GM18858 (cell line): ENCODE results near the gene SNX15.
A peak's percentile ranks its signal among the peaks of the same experiment; 100 is the strongest.
"Not testable (repeated sequence)": the region's sequence is repeated elsewhere in the genome, so short reads cannot be mapped to it uniquely, and the experiment has no call there.

Experiments
- ATAC-seq: cut with Tn5 transposase; IDR thresholded peaks from one replicate; pipeline ENCODE4 v1.9.1; 2021; ENCODE audit not compliant: unreplicated experiment

The SNX15 gene, protein sequence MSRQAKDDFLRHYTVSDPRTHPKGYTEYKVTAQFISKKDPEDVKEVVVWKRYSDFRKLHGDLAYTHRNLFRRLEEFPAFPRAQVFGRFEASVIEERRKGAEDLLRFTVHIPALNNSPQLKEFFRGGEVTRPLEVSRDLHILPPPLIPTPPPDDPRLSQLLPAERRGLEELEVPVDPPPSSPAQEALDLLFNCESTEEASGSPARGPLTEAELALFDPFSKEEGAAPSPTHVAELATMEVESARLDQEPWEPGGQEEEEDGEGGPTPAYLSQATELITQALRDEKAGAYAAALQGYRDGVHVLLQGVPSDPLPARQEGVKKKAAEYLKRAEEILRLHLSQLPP

DNA sequence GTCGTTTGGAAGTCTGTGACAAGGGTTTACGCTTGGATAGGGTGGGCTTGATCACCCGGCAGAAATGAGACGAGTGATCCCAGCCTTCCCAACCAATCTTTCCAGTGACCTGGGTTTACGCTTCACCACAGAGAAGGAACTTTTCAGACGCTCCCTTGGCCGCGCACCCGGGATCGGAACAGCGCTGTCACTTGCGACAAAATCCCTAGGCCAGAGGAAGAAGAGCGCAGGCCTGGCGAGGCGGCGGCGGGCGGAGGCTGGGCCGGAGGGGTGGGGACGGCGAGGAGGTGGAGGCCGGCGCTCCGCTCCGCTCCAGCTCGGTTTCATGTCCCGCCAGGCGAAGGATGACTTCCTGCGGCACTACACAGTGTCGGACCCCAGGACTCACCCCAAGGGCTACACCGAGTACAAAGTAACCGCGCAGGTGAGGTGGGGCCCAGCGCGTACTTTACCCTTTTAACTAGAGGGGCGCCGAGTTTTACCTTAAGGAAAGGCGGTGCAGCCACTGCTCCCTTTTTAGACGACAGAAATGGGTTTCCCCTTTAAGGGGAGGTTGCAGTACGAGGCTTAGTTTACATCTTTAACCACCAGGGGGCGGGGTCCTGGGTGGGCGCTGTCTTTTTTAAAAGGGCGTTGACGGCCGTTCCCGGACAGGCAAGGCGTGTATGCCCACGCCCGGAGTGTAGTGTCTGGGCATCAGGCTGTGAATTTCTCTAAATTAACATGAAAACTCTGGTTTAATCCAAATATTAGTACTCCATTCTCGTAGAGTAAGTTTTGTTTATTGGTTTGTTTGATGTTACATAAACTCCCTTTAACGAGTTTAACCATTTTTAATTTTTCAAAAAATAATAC, at the start of gene SNX15:
Gene SNX15, plus strand, starts transcription at position 227 of the 855 bp plus-strand sequence. Its CDS starts 99 bp downstream, at position 326.
- ATAC-seq = peak; percentile 77

DNA sequence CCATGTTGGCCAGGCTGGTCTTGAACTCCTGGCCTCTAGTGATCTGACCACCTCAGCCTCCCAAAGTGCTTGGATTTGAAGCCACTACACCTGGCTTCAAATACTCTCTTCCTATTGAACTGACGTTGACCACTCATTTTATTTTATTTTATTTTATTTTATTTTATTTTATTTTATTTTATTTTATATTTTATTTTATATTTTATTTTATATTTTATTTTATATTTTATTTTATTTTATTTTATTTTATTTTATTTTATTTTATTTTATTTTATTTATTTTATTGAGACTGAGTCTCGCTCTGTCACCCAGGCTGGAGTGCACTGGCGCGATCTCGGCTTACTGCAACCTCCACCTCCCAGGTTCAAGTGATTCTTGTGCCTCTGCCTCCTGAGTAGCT, 43.9 kb upstream of the SNX15 start:
- not testable (repeated sequence) for ATAC-seq

DNA sequence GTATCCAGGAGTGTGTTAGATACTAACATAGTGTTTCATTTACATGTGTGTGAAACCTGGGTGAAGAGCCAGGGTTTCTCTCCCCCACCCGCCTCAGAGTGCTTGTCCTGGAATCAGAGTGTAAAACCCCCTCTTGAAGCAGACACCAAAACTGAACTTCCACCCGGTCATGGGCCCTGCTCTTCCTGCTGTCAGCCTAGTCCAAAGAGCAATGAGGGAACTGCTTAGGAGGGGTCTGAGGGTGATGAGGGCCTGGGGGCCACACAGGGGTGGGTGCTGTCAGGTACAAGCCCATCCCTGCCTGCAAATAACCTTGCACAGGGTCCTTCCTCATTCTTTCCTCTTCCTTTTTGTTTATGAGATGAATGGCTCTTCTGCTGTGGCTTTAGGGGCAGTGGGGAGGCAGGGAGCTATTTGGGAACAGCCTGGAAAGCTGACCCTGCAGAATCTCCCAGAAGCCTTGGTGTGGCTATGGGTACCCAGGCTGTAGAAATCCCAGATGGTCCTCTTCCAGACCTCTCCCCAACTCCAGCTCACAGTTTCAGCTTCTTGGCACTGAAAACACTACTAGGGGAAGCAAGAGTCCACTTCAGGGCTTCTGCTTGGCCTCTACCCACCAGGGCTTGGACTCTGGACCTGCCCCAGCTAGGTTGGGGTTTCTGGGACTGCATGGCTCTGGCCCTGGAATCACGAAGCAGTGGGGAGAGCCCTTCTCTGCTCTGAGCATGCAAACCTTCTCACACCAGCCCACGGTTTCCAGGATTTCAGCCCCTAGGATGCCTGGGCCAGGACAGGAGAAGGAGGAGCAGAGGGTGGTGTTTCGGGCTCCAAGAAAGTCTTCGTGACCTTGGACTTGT, 39.0 kb upstream of the SNX15 start:
- ATAC-seq = no peak

DNA sequence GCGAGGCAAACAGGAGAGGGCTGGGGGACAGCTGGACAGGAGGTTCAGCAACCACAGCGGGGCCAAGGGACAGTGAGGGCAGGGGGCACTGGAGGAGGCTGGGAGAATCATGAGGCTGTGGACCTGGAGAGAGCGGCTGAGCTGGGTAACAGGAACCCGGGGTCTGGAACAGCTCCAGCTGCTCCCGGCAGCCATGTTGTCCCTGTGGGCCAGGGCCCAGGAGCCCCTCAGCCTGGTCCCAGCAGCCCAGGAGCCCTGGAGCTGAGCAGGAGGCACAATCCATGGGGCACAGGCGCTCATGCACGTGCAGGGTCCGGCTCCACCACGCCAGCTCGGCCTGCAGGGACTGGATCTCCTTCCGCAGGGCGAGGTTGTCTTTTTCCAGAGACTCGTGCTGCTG, 37.8 kb upstream of the SNX15 start:
- no peak for ATAC-seq

DNA sequence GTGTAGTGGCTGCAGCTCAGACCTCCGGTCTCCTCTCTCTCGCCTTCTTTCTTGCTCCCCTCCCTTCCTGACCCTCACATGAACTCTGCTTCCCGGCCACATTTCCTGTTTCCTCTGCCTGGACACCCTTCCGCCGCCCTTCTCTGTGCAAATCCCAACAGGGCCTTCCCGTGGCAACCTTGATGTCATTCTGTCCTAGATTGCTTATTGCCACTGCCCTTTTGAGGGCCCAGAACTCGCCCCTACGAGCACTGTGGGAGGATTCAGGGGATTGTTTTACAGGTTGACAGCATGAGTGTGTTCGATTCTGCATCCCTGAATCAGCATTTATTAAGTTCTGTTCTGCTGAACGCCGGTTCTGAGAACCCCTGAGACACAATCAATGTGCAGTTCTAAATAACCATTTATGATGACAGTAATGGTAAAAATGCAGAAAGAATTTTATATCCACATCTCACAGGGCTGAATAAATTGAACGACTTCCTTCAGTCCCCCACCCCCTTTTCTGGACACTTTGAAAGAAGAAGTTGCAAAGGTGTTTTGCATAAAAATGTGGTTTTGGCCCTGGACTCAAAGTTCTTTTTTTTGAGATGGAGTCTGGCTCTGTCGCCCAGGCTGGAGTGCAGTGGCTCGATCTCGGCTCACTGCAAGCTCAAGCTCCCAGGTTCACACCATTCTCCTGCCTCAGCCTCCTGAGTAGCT, 36.9 kb upstream of the SNX15 start:
- no peak for ATAC-seq

DNA sequence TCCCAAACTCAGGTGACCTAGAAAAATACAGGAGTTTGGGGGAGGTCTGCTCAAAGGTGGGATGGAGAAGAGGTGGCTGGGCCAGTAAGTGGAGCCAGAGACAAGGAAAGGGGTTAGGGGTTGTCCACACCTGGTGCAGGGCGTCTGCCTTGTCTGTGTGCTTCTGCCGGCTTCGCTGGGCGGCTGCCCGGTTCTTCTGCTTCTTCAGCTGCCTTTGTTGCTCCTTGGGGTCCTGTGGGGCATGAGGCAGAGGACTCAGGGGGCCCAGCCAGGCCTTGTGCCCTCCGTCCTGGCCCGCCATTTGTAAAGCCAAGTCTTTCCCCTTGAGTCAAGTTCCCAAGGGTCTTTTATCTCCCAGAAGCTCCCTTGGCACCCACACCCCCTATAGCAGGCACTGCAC, 32.9 kb upstream of the SNX15 start:
- no peak for ATAC-seq

DNA sequence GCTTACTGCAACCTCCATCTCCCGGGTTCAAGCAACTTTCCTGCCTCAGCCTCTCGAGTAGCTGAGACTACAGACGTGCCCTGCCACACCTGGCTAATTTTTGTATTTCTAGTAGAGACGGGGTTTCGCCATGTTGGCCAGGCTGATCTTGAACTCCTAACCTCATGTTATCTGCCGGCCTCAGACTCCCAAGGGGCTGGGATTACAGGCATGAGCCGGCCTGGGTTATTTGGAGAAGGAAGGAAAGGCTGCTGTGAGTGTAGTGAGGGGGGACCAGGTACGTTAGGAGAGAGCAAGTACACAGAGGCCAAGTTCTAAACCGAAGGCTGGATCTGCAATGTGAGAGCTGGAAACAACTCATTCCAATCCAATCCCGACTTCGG, 30.9 kb upstream of the SNX15 start:
- ATAC-seq = no peak

DNA sequence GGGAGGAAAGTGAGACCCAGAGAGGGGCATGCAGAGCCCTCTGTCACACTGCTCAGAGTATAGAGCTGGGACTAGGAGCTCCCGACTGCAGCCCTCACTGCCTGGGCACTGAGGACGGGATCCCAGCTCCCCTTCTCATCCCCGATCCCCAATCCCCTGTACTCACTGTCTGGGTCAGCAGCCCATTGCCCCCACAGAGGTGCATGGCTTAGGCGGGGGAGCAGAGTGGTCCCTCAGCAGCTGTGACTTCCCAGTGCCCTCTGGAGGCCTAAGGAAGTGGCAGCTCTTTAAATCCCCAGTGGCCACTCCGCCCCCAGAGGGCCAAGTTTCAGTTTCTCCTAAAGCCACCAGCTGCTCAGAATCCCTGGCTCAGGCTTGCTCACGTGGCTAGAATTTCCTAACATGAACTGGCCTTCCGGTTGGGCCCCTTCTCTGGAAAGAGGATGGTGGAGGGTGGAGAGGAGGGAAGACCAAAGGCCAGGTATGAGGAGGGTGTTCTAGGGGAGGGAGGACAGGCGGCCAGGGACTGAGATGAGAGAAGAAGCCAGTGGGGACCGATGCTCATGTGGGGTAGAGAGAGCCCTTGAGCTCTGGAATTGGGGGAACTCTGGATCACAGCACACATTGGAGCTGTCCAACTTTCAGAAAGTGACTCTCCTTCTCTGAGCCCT, 30.4 kb upstream of the SNX15 start, which contains the start of gene BATF2:
Gene BATF2, minus strand, starts transcription at position 262 of the 671 bp plus-strand sequence. Its CDS starts 57 bp downstream, at position 205.
- ATAC-seq = no peak

DNA sequence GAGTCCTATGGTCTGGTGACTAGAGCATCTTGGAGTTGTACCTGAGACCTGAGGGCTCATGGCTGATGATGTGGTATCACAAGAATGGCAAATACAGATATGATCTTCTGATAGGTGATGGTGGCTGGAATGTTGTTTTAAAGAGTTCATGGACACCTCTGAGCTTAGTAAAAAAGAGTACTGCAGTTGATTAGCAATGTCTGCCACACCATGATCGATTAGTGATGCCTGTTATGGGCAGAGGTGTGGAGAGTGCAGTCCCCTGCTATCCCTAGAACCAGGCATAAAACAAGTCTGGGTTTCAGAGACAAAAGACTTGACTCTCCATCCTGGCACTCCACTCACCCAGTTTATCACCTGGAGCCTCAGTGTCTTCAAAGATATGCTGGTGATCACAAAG, 29.1 kb upstream of the SNX15 start:
- ATAC-seq = no peak

DNA sequence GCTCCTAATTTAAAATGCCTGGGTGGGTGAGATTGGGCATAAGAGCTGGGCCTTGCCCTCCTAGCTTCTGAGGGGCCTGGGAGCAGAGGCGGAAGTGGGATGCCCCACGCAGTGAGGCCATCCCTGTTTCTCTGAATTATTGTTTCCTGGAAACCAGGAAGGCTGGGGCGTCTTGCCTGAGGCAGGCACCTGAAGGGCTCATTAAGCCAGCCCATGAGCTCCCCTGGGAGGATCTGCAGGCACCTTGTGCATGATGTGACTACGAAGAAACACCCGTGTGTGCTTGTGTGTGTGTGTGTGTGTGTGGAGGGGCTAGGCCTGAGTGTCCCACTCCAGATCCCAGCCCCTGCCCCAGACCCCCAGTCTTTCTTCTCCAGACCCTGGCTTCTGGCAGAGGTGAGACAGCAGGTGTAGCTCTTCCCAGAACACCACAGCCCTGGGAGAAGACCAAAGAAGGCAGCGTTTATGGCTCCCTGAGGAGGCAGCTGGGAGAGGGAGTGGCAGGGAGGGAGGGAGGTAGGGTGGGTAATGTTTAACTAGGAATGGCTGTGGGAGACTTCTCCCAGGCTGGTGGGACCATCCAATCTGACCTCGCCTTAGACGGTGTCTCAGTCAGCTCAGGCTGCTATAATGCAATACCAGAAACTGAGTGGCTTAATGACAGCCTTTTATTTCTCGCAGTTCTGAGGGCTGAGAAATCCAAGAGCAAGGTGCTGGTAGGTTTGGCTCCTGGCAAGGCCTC, 28.4 kb upstream of the SNX15 start:
- no peak for ATAC-seq

DNA sequence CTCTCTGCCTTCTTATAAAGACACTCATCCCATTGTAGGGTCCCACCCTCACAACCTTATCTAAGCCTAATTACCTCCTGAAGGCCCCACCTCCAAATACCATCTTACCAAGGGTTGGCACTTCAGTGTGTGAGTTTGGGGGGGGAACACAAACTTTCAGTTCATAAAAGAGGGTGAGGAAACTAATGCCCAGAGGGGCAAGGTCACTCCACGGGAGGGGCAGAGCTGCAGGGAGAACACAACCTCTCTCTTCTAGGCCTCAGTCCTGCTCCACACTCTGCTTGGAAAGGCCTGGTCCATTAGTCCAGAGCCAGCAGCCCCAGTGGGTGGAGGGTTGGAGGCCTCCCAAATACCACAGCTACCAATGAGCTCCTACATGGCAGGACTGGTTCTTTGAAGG, 27.8 kb upstream of the SNX15 start:
- no peak for ATAC-seq

DNA sequence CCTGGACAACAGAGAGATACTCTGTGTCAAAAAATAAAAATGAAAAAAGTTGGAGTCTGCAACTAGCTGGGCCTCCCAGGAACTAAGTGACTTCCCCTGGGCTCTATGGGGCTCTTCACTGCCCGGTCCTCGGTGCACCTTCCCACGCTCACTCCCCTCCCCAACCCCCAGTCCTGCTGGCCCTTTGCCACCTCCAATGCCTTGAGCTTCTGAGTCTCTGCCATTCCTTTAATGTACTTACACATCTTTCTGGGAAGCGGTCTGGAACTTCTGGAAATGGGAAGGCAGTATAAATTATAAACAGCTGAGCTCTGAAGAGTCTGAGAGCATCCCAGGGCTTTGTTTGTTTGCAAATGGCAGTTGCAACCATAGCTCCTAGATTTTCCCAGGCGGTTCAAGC, 24.5 kb upstream of the SNX15 start:
- ATAC-seq = no peak

DNA sequence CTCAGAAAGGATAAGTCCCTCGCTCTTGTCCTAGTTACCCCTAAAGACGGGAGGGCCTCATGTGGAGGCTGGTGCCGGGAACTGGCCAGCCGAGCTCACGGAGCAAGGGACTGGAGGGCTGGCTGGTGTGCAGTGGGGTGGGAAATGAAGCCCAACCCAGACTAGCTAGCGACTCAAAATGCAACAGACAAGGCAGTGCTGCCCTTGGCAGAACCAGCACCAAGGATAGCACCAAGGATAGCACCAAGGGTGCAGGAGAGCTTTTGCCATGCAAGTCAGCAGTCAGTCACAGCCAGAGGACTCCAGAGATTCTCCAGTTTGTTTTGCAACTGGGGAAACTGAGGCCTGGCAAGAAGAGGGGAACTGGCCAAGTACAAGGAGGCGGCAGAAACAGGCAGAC, 24.0 kb upstream of the SNX15 start:
- no peak for ATAC-seq

DNA sequence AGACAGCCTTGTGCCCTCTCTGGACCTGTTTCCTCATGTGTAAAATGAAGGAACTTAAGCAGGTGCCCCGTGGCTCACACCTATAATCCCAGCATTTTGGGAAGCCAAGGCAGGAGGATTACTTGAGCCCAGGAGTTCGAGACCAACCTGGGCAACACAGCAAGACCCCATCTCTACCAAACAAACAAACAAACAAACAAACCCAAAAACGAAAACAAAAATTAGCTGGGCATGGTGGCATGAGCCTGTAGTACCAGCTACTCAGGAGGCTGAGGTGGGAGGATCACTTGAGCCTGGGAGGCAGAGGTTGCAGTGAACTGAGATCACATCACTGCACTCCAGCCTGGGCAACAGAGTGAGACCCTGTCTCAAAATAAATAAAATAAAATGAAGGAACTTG, 23.3 kb upstream of the SNX15 start:
- not testable (repeated sequence) for ATAC-seq

DNA sequence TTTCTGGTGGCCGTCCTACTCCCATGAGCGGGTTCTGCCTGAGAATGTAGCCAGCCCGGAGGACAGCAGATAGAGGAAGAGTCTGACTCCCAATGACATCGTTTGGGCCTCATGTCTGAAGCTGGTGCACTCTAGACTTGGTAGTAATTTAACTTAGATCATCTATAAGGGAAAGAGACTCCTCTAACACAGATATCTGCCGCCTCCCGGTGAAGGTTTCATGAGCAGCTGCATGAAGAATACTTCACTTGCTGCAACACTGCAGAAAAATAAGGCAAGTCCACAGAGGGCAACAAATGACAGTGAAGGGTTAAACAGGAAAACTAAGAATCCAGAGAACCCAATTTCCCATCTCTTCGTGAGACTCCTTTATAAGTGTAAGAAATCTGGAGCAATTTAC, 19.2 kb upstream of the SNX15 start:
- ATAC-seq = no peak

DNA sequence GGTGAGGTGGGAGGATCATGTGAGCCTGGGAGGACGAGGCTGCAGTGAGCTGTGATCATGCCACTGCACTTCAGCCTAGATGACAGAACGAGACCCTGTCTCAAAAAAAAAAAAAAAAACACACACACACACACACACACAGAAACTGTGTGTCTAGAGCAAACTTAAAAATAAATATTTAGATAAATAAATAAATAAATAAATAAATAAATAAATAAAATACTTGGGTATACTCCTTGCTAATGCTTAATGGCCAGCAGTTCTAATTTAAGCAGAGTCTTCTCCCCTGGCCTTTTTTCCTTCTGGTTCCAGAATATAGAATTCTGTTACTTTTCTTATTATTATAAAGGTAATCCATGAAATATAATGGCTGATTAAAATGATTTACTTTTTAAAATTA, 18.4 kb upstream of the SNX15 start:
- ATAC-seq = no peak

DNA sequence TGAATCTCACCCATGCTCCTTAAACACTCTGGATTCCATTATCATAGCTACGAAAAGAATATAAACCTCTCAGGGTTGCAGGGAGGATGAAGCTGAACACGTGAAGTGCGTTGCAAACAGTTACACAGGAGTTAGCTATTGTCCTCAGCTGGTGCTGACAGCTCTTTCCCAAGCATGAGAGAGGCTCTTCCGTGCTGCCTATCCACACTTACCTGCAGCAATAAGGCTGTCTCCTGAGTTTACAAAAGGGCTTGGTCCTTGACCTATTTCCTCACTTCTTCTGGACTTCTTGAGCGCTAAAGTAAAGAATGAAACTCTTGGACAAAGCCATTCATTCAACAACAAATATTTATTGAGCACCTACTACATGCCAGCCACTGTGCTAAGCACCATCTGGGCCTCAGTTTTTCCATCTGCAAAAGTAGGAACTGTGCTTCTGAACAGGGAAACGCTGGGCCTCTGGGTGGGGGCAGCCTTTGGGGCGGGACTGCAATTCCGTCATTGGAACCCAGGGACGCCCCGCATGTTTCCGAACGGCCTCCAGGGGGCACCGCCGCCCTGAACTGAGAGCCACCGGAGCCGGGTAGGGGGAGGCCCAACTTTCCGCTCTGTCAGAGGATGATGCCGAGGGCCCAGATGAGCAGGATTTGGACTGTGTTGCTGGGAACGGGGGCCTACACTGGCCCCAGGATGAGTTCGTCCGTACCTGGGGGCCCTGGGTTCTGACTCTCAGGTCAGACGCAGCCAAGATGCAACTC, 13.9 kb upstream of the SNX15 start:
- peak; percentile 60 for ATAC-seq

DNA sequence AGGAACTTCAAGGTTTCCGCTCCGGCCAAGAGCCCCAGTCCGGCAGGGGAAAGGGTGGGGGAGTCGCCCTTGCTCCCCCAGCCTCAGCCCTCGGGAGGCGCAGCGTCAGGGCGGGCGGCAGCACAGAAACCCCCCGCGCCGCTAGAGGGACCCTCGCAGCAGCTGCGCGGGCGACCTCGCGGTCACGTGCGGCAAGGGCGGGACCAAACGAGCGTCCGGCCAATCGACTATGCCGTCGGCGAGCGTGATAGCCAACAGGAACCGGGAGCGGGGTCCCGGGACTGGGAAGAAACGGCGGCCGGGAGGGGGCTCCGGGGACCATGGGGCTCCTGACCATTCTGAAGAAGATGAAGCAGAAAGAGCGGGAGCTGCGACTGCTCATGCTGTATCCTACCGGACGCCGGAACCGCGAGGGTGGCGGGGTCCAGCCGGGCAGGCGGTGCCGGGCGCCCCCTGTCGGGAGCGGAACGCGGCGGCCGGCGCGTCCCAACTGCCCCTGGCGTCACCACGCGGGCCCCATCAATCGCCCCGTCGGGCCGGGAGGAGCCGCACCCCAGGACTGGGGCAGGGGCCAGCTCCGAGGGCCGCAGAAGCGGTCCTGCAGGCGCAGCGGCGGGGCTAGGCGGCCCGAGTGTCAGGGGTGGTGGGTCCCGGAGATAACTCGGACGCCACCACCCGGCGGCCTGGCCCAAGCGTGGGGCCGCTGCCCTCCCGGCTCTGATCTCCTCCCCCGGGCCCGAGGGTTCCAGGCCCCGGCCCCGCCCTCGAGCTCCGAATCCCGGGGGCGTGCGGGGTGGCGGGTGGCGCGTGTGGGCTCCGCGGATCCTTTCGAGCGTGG, 13.1 kb upstream of the SNX15 start, which contains the start of gene ARL2:
Gene ARL2, plus strand, starts transcription at position 273 of the 838 bp plus-strand sequence. Its CDS starts 48 bp downstream, at position 321.
- ATAC-seq = peak; percentile 51
